NCI-H1436 treated with DMSO at 0.1 percent for 48 hours (cell line): ENCODE data around the gene XPO4.
"Not testable (repeated sequence)": the region's sequence is repeated elsewhere in the genome, so short reads cannot be mapped to it uniquely, and the experiment has no call there.

Experiments used
- DNase-seq: peaks from one replicate; lab custom pipeline; 2025; lab: John Stamatoyannopoulos, UW

XPO4 gene

DNA sequence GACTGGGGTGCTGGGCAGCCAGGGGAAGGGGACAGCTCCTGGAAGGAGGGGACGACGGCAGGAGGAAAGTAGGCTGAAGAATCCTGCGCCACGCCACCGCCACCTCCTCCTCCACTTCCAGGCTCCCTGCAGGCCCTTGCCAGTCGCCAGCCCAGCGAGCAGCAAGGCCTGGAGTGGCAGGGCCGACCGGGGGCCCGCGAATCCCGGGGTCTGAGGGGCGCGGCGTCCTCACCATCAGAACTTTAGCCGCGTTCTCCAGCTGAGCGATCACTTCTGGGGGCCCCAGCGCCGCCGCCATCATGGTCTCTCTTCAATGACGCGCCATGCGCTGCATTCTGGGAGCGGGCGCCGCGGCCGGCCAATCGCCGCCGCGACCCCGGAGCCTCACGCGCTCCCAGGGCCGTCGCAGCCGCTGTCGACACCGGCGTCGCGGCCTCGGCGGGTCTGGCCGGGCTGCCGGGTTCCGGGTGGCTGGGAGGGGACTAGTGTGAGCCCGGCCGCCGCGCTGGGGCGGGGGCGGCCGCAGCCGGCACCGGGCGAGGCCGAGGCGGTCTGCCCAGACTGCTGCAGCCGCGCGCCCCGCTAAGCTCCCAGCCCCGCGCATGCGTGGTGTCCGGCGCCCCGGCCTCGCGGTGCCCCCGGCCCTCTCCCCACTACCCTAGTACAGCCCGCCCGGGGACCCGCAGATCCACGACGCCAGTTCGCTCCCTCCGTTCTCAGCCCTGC lies at the start of gene XPO4:
XPO4 (minus strand) TSS at position 309 of the 726 bp plus-strand sequence; CDS start at position 301, 8 bp downstream.
- no peak for DNase-seq

GRCh38 chr13:20948001-20948400 lies 45.5 kb upstream of the XPO4 start:
- not testable (repeated sequence) for DNase-seq

- no peak for DNase-seq
Observed at GRCh38 chr13:20945952-20946383, 43.4 kb upstream of the XPO4 start.

DNA sequence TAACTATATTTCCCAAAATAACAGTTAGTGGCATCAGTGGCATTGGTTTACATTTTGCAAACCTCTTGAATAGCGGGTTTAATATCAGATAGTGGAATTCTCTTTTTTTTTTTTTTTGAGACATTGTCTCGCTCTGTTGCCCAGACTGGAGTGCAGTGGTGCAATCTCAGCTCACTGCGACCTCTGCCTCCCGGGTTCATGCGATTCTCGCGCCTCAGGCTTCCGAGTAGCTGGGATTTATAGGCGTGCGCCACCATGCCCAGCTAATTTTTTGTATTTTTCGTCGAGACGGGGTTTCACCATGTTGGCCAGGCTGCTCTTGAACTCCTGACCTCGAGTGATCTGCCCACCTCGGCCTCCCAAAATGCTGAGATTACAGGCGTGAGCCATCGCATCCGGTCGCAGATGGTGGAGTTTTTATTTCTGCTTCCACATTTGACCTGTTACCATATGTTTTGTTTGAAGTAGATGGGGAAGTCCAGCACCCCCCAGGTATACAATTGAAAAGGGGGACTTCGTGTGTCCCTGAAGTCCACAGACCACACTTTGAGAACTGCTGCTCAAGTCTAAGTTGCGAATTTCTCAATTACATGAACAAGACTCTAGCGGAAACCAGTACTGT lies 40.5 kb upstream of the XPO4 start:
- no peak for DNase-seq

GRCh38 chr13:20940511-20940910 lies 38.0 kb upstream of the XPO4 start:
- not testable (repeated sequence) for DNase-seq

DNA sequence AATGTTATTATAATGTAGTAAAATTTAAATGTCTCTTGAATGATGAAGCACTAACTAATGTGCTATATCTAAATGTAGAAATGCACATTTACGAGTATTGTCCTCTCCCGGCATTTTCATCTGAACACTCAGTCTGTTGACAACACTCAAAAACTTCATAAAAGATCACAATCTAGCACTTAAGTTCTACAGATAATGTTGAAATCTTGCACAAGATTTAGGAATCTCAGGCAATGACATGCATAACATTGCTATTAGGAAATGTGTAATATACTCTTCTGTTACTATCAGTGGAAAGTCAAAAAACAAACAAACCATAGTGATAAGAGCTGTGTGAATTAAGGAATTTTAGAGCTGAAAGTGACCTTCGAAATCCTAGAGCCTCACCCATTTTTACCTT lies 37.5 kb upstream of the XPO4 start:
- DNase-seq = no peak

DNA sequence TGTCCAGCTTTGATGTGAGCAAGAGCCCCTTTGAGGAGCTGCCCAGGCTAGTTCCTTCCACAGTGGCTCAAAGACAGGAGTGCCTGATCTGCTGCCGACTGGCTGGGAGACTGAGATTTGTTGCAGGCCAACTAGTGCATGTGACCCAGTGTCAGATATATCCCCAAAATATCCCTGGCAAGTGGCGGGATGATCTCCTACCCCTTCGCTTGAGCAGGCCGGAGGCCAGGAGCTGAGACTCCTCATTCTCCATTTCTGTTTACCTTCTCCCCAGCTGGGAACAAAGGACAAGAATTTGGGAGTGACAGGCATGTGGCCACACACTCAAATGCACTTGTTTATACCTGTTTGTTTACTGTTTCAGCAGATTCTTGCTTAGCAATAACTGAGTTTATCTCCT lies 37.1 kb upstream of the XPO4 start:
- DNase-seq = no peak

DNA sequence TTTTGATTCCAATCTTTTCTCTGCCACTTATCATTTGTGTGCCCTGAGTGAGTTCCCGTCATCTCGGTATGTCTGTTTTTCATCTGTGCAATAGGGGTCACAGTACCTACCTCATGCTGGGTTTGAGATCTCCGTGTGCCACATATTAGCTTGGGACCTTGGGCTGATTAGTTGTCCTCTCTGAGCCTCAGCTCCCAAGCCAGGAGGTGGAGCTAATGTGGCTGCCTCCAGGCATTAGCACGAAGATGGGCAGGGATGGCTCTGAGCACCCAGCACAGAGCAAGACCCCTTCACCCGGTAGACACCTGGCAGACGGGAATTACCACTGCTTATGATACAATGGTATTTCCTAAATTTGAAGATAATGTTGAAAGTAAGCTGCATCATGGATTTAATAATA lies 35.8 kb upstream of the XPO4 start:
- DNase-seq = no peak

GRCh38 chr13:20927596-20928257 lies 25.2 kb upstream of the XPO4 start:
- no peak for DNase-seq

DNA sequence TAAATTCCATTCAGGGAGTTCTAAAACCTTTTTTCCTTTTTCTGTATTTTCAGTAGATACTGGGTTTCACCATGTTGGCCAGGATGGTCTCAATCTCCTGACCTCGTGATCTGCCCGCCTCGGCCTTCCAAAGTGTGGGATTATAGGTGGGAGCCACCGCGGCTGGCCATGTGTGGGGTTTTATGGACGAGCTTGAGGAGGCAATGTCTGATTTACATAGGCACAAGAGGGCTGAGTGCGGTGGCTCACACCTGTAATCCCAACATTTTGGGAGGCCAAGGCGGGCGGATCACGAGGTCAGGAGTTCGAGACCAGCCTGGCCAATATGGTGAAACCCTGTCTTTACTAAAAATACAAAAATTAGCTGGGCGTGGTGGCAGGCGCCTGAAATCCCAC lies 22.8 kb upstream of the XPO4 start:
- not testable (repeated sequence) for DNase-seq

GRCh38 chr13:20924758-20925394 lies 22.3 kb upstream of the XPO4 start:
- DNase-seq = no peak

- DNase-seq = no peak
Observed at GRCh38 chr13:20923272-20923671, 20.7 kb upstream of the XPO4 start.

- DNase-seq = no peak
Observed at GRCh38 chr13:20921572-20921971, 19.0 kb upstream of the XPO4 start.

DNA sequence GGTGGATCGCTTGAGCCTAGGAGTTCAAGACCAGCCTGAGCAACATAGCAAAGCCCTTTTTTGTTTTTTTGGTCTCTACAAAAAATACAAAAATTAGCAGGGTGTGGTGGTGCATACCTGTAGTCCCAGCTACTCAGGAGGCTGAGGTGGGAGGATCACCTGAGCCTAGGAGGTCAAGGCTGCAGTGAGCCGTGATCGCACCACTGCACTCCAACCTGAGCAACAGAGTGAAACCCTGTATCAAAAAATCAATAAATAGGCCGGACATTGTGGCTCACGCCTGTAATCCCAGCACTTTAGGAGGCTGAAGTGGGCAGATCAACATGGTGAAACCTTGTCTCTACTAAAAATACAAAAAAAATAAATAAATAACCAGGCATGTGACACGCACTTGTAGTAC lies 13.1 kb upstream of the XPO4 start:
- not testable (repeated sequence) for DNase-seq

DNA sequence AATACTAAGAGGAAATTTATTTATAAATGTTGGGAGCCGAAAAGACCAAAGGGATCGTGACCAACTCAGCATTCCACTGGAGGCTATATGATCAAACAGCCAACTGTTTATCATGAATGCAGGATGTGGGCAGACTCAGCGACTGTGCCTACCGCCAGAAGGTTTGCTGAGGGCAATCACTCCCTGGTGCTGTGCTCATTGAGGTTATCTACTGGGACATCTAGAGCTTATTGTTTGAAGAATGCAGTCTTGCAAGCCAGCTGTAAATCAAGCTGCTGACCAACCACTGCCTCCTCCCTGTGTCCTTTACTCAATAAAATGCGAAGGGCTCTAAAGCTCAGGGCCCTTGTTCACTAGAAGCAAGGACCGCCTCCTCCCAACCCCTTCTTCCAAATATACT lies 8.5 kb upstream of the XPO4 start:
- DNase-seq = no peak

DNA sequence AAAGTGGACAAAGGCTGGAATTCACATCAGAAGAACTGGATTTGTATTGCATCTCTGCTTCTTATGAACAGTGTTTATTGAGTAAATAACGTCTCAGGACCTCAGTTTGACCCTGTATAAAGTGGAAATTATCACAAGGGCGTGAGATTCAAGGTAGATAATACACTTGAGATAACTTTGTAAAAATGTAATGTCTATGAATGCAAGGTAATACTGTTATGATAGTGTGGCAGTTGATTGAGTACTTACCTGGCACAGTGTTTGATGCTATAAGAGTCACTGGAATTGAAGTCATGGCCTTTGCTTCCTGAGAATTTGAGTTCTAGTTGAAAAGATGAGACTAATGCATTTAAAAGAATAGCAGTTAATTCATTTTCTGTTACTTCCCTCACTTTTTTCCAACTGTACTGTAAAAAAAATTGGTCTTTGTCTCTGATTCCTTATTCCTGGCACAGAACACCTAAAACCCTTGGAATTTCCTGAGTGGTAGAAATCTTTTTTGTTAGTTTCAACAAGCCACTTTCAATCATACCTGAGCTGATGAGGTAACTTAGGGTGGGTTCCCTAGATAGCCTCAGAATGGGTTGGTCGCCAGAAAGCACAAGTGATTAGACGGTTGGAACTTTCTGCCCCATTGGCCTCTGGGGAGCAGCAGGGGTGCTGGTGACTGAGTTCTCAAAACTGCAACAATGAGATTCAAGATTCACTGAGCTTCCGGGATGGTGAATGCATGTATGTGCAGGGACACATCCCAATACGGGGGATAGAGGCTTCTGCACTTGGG lies 6.4 kb upstream of the XPO4 start:
- DNase-seq = no peak

- no peak for DNase-seq
Observed at GRCh38 chr13:20904908-20905307, 2.4 kb upstream of the XPO4 start.

DNA sequence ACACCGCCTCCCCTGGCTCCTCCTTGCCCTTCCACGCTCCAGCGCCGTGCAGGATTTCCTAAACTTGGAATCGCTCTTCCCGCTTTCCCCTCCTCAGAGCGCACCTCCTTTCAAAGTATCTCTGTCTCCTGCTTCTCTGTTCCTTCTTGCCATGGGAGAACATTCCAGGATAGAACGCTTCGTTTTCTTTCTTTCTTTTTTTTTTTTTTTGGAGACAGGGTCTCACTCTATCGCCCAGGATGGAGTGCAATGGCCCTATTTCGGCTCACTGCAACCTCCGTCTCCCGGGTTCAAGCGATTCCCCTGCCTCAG lies 574 bp upstream of the XPO4 start:
- no peak for DNase-seq

- no peak for DNase-seq
Observed at GRCh38 chr13:20901668-20902437, 693 bp downstream of the XPO4 start.

GRCh38 chr13:20894245-20894644 lies 8.3 kb downstream of the XPO4 start:
- no peak for DNase-seq

- DNase-seq = no peak
Observed at GRCh38 chr13:20891768-20892167, 10.8 kb downstream of the XPO4 start.
